Sigmoid colon (tissue), 7 donors: ENCODE results near the gene KRT39. TPM values are rescaled to one million over a fixed set of nuclear protein-coding genes. Genes with fewer than 3 reads are reported as not detected.

Experiments used
- DNase-seq: peaks from one replicate; pipeline ENCODE4 v3.0.0-alpha.2; 2019
- H3K27ac ChIP-seq, 4 donors: fragments of 200-600 bp; sonication (generic); one replicate each; pipeline ENCODE4 v1.5.1; 2016 to 2019; ENCODE audit warnings: mild to moderate bottlenecking in 1 of 4
- H3K27me3 ChIP-seq, 3 donors: fragments of 200-600 bp; sonication (generic); one replicate each; pipeline ENCODE4 v1.5.1; 2019; ENCODE audit warnings: mild to moderate bottlenecking in 1 of 3
- H3K36me3 ChIP-seq, 4 donors: fragments of 200-600 bp; sonication (generic); one replicate each; pipeline ENCODE4 v1.5.1; 2016 to 2019
- H3K4me1 ChIP-seq, 4 donors: fragments of 200-600 bp; sonication (generic); one replicate each; pipeline ENCODE4 v1.5.1; 2017 to 2019
- H3K4me3 ChIP-seq, 4 donors: fragments of 200-600 bp; sonication (generic); one replicate each; pipeline ENCODE4 v1.5.1; 2017 to 2019; ENCODE audit warnings: mild to moderate bottlenecking in 2 of 4, moderate library complexity in 1 of 4
- H3K9me3 ChIP-seq, 4 donors: fragments of 200-600 bp in 3 of 4; sonication (generic) in 3 of 4; one replicate each; pipeline versions ENCODE4 v1.5.1 to v1.6.1; 2013 to 2019
- EP300 ChIP-seq, 4 donors: sonication (generic); formaldehyde crosslinking; IDR thresholded peaks; one replicate each; pipeline ENCODE4 v1.6.1; 2017; ENCODE audit warnings: antibody characterized with exemption in 4 of 4
- POLR2A ChIP-seq, 2 donors: fragments of 450-650 bp; IDR thresholded peaks; one replicate each; pipeline ENCODE4 v1.6.1; 2016; ENCODE audit warnings: antibody characterized with exemption in 2 of 2, mild to moderate bottlenecking in 2 of 2, moderate library complexity in 2 of 2
- POLR2AphosphoS5 ChIP-seq, 4 donors: sonication (generic); formaldehyde crosslinking; IDR thresholded peaks; one replicate each; pipeline ENCODE4 v1.6.1; 2017; ENCODE audit warnings: antibody characterized with exemption in 4 of 4
- WGBS, 2 donors: extraction: QIAGEN DNeasy Blood & Tissue Kit; methylation state at CpG; one replicate each; pipeline ENCODE4 v1.1.7; 2013; 5-methylcytosine and 5-hydroxymethylcytosine counted together
- intact Hi-C: fragments of 100-400 bp; cut with DNase I; formaldehyde crosslinking; loops from one replicate; pipeline ENCODE4 v1.15.1; 2023
- polyA plus RNA-seq, 3 donors: library from polyadenylated mRNA; stranded (reverse); fragments of 200-250 nt; gene quantifications; one replicate each; pipeline ENCODE4 v1.2.3, GENCODE V29; 2013
- total RNA-seq, 4 donors: library from RNA; depleted of rRNA; stranded (reverse); fragments of >200 nt; gene quantifications; one replicate each; pipeline ENCODE4 v1.1.0, GENCODE V29; 2016
- TF ChIP-seq, protein P1 (sequence below), 4 experiments: fragments of 450-650 bp in 3 of 4; fragments of 200-600 bp in 1 of 4; IDR thresholded peaks; one replicate each; pipeline ENCODE4 v1.5.1; 2016 to 2019; ENCODE audit warnings: antibody characterized with exemption in 4 of 4, mild to moderate bottlenecking in 3 of 4, moderate library complexity in 2 of 4
- donor health status: healthy with polysubstance abuse.
- donor health status: Bipolar disorder and iron deficiency.
- donor health status: healthy.

The KRT39 gene
- total and polyA plus RNA-seq, 7 donors = 0.07 TPM; not detected in 6

DNA sequence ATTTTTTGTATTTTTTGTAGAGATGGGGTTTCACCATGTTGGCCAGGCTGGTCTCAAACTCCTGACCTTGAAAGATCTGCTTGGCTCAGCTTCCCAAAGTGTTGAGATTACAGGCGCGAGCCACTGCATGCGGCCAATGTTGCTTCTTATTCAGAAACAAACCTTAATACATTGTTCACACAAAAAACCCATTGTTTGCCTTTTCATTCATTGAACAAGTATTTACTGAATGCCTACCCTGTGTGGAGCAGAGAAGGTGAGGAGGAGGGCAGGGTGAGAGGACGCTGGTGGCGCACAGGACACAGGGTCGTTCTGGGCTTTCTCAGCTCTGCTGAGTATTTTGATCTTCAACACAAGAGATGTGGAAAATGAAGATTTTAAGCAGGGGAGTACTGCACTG lies 21.3 kb downstream of the KRT39 start:
- Histone ChIP-seq H3K27me3 (peaks cover 0 to 21% (median 6%) of the 10 kb centered on the region in 3 donors), H3K4me1 (no peaks in the 10 kb centered on the region), H3K27ac (no peak overlapping the region), H3K36me3 (no peaks in the 10 kb centered on the region), H3K4me3 (no peak overlapping the region), H3K9me3 (no peaks in the 10 kb centered on the region)
- DNase-seq = no peak
- intact Hi-C loops = no loop called here
- 87 to 92% methylated on average over 6 of the region's 6 CpGs for WGBS, 2 donors
- no peak for TF ChIP-seq POLR2AphosphoS5 (IDR thresholded peaks at IDR 0.05)
- no peak for TF ChIP-seq POLR2A (IDR thresholded peaks at IDR 0.05)
- TF ChIP-seq EP300 (IDR thresholded peaks at IDR 0.05) = no peak
- TF ChIP-seq, protein P1, sequence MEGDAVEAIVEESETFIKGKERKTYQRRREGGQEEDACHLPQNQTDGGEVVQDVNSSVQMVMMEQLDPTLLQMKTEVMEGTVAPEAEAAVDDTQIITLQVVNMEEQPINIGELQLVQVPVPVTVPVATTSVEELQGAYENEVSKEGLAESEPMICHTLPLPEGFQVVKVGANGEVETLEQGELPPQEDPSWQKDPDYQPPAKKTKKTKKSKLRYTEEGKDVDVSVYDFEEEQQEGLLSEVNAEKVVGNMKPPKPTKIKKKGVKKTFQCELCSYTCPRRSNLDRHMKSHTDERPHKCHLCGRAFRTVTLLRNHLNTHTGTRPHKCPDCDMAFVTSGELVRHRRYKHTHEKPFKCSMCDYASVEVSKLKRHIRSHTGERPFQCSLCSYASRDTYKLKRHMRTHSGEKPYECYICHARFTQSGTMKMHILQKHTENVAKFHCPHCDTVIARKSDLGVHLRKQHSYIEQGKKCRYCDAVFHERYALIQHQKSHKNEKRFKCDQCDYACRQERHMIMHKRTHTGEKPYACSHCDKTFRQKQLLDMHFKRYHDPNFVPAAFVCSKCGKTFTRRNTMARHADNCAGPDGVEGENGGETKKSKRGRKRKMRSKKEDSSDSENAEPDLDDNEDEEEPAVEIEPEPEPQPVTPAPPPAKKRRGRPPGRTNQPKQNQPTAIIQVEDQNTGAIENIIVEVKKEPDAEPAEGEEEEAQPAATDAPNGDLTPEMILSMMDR (IDR thresholded peaks at IDR 0.05) = no peak

DNA sequence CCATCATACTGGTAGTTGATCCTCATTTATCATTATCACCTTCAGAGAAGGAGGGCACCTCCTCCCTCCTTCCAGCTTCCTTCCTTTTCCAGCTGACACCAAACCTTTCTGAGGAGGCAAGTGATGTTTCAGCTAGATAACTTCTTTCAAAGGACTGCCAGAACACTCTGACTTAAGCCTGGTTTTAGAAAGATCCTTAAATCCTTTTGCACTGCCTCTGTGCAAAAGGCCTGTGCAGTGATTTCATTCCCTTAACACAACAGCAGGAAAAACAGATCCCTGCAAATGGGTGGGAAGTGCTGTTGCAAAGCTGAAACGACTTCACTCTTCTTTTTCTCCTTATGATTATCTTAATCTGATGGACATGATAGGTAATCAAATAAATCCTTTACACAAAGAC lies 22.2 kb downstream of the KRT39 start:
- Histone ChIP-seq H3K36me3 (no peaks in the 10 kb centered on the region), H3K4me3 (no peak overlapping the region), H3K9me3 (no peaks in the 10 kb centered on the region), H3K27me3 (peaks cover 0 to 17% (median 6%) of the 10 kb centered on the region in 3 donors), H3K4me1 (no peaks in the 10 kb centered on the region), H3K27ac (no peak overlapping the region)
- 16 to 48% methylated on average over 1 of the region's 1 CpG for WGBS, 2 donors
- TF ChIP-seq EP300 (IDR thresholded peaks at IDR 0.05) = no peak
- TF ChIP-seq, protein P1 (IDR thresholded peaks at IDR 0.05) = no peak
- TF ChIP-seq POLR2AphosphoS5 (IDR thresholded peaks at IDR 0.05) = no peak
- TF ChIP-seq POLR2A (IDR thresholded peaks at IDR 0.05) = no peak
- intact Hi-C loops = no loop called here
- DNase-seq = no peak

DNA sequence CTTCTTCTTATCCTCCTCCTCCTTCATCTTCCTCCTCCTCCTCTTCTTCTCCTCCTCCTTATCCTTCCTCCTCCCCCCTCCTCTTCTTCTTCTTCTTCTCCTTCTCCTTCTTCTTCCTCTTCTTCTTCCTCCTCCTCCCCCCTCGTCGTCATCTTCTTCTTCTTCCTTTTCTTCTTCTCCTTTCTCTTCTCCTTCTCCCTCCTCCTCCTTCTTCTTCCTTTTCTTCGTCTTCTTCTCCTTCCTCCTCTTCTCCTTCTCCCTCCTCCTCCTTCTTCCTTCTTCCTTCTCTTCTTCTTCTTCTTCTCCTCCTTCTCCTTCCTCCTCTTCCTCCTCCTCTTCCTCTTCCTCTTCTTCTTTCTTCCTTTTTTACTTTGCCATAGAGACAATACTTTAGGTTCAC lies 24.2 kb downstream of the KRT39 start:
- H3K9me3 ChIP-seq = no peaks in the 10 kb centered on the region
- 74 to 85% methylated on average over 3 of the region's 3 CpGs for WGBS, 2 donors
- intact Hi-C loops = no loop called here
- H3K4me1 ChIP-seq = no peaks in the 10 kb centered on the region
- H3K27ac ChIP-seq = no peak overlapping the region
- H3K36me3 ChIP-seq = no peaks in the 10 kb centered on the region
- no peak overlapping the region for H3K4me3 ChIP-seq
- TF ChIP-seq, protein P1 (IDR thresholded peaks at IDR 0.05) = no peak
- TF ChIP-seq POLR2AphosphoS5 (IDR thresholded peaks at IDR 0.05) (no peak), POLR2A (IDR thresholded peaks at IDR 0.05) (no peak), EP300 (IDR thresholded peaks at IDR 0.05) (no peak)
- no peak for DNase-seq
- H3K27me3 ChIP-seq = no peaks in the 10 kb centered on the region

DNA sequence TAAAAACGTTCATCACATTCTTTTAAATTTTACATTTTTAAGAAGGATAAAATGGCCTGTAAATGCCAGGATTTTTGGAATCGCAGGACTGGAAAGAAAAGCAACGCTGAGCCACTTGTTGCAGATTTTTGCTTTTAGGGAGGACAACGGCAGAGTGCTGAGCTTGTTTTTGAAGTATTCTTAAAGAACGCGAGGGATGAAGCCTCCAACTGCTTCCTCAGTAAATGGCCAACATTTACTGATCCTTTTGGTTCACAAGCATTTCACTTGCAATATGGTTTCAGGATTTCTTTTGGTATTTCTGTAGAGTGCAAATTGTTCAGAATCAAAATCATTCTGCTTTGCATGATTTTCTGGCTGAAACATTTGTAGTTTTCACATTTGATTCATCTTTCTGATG lies 26.5 kb downstream of the KRT39 start:
- intact Hi-C loops = no loop called here

More for the DNA sequence above, 26.5 kb downstream of the KRT39 start:
- DNase-seq = no peak
- H3K27ac ChIP-seq = no peak overlapping the region
- H3K4me1 ChIP-seq = no peaks in the 10 kb centered on the region
- no peaks in the 10 kb centered on the region for H3K9me3 ChIP-seq
- no peak overlapping the region for H3K4me3 ChIP-seq
- H3K36me3 ChIP-seq = no peaks in the 10 kb centered on the region
- WGBS, 2 donors = 83 to 87% methylated on average over 6 of the region's 6 CpGs
- no peaks in the 10 kb centered on the region for H3K27me3 ChIP-seq
- TF ChIP-seq, protein P1 (IDR thresholded peaks at IDR 0.05) = no peak
- TF ChIP-seq POLR2AphosphoS5 (IDR thresholded peaks at IDR 0.05) (no peak), POLR2A (IDR thresholded peaks at IDR 0.05) (no peak), EP300 (IDR thresholded peaks at IDR 0.05) (no peak)
